Spleen (tissue), 7 donors: ENCODE measurements around the gene TNNI3.

Source experiments
- CTCF ChIP-seq, 11 experiments: fragments of 200-600 bp in 7 of 11; fragments of 450-650 bp in 4 of 11; sonication (generic) in 4 of 11; IDR thresholded peaks in 8 of 11; conservative IDR thresholded peaks in 3 of 11; 1 replicate in 7 of 11; 2 replicates in 4 of 11; pipeline versions ENCODE4 v1.4.0 to v1.8.0; 2016 to 2021; ENCODE audit warnings: antibody characterized with exemption in 11 of 11, inconsistent platforms in 4 of 11, mild to moderate bottlenecking in 1 of 11
- POLR2A ChIP-seq, 3 donors: fragments of 450-650 bp; IDR thresholded peaks; one replicate each; pipeline ENCODE4 v1.5.1; 2017; ENCODE audit warnings: antibody characterized with exemption in 3 of 3, mild to moderate bottlenecking in 1 of 3
- donor health status: DM: no; HTN: no; CAD: no; lungs with moderate emphysema.
- donor health status: DM: no; HTN: no; CAD: no.
- donor health status: DM: no; HTN: no; CAD: no.

- TF ChIP-seq CTCF (IDR thresholded peaks at IDR 0.05 in 8 of 11, conservative IDR thresholded peaks at IDR 0.05 in 3 of 11) (no peak), POLR2A (IDR thresholded peaks at IDR 0.05) (no peak)
Observed at GRCh38 chr19:55149078-55150003, 8.2 kb downstream of the TNNI3 start, which contains the start of gene TNNT1.
